ENCODE measurements around the gene LRRC25. TPM values are rescaled to one million over a fixed set of nuclear protein-coding genes. Genes with fewer than 3 reads are reported as not detected.

The LRRC25 gene
- total and polyA plus RNA-seq, 9 donors, result 1.4 to 9.2 (median 2.4) TPM

DNA sequence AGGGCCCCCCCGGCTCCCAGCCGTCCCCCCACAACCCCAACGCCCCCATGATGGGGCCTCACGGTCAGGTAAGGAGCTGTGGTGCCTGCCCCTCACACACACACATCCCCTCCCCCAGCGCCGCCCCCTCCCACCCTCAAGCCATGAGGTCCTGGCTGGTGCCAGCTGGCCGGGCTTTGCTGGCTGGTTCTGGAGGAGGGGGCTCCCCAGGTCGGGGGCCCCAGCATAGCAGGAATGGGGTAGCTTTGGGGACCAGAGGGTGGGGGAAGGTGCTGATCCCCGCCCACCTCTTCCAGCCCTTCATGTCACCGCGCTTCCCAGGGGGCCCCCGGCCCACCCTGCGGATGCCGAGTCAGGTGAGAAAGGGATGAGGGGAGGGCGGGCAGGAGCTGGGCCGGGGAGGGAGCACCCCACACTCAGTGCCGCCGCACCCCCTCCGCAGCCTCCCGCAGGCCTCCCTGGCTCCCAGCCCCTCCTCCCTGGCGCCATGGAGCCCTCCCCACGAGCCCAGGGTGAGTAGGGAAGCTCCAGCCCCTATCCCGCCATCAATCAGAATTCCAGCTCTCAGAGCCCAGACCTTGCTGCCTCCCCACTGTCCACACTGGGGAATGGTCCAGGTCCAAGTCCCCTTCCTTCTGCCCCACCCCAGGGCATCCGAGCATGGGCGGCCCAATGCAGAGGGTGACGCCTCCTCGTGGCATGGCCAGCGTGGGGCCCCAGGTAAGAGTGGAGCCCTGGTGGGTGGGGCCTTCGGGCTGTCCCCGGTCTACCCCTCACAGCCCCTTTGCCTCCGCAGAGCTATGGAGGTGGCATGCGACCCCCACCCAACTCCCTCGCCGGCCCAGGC lies 34.2 kb upstream of the LRRC25 start:
- DNase-seq, result peak in 4 of 5 donors; percentile 50 to 63 (median 60)
- Histone ChIP-seq H3K27me3 (no peaks in the 10 kb centered on the region), H3K9me3 (no peaks in the 10 kb centered on the region), H3K36me3 (no peaks in the 10 kb centered on the region), H3K27ac (no peak overlapping the region), H3K4me3 (no peak overlapping the region), H3K4me1 (ENCODE audit: insufficient read depth) (peaks cover 14% of the 10 kb centered on the region)
- no peak for TF ChIP-seq POLR2A (IDR thresholded peaks at IDR 0.05)
- TF ChIP-seq, protein P1, sequence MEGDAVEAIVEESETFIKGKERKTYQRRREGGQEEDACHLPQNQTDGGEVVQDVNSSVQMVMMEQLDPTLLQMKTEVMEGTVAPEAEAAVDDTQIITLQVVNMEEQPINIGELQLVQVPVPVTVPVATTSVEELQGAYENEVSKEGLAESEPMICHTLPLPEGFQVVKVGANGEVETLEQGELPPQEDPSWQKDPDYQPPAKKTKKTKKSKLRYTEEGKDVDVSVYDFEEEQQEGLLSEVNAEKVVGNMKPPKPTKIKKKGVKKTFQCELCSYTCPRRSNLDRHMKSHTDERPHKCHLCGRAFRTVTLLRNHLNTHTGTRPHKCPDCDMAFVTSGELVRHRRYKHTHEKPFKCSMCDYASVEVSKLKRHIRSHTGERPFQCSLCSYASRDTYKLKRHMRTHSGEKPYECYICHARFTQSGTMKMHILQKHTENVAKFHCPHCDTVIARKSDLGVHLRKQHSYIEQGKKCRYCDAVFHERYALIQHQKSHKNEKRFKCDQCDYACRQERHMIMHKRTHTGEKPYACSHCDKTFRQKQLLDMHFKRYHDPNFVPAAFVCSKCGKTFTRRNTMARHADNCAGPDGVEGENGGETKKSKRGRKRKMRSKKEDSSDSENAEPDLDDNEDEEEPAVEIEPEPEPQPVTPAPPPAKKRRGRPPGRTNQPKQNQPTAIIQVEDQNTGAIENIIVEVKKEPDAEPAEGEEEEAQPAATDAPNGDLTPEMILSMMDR (IDR thresholded peaks at IDR 0.05), result no peak
- no peak for TF ChIP-seq EP300 (IDR thresholded peaks at IDR 0.05)
- intact Hi-C loops (cut with DNase I), result no loop called here
- 73 to 81% (median 74%) methylated on average over 26 to 34 of the region's 34 CpGs for WGBS, 3 donors

DNA sequence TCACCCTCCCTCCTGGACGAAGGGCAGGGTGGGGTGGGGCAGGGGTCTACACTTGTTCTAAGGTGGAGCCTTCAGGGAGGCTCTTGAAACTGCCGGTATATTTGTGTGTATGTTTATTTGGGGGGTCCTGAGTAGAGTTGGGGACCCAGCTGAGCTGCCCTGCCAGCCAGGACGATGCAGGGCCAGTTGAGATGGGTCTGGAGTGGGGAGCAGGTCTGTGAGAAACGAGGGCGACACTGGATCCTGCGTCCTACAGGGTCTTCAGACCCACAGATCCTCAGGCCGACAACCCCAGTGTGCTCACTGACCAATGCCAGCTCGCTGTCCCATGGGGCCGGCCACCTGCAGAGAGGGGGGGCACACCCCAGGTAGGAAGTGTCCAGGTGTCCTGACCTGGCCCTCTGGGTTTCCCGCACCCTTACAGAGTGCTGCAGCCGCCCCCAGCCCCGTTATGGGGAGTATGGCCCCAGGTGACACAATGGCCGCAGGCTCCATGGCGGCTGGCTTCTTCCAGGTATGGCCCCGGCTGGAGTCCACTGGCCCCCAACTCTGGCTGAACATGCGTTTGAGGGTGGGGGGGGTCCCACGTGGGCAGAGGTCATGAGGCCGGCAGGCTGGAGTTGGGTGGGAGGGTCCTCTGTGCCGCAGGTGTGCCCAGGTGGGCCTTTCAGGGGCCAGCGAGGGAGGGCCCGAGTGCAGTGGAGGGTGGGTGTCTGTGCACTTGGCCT lies 33.2 kb upstream of the LRRC25 start:
- Histone ChIP-seq H3K36me3 (no peaks in the 10 kb centered on the region), H3K27ac (peak overlapping the region in 1 of 2 donors; percentile 87), H3K9me3 (no peaks in the 10 kb centered on the region), H3K27me3 (no peaks in the 10 kb centered on the region), H3K4me1 (ENCODE audit: insufficient read depth) (peaks cover 22% of the 10 kb centered on the region), H3K4me3 (no peak overlapping the region)
- WGBS, 3 donors, result 76 to 79% (median 77%) methylated on average over 17 to 21 of the region's 21 CpGs
- TF ChIP-seq, protein P1 (IDR thresholded peaks at IDR 0.05), result no peak
- TF ChIP-seq EP300 (IDR thresholded peaks at IDR 0.05) (no peak), POLR2A (IDR thresholded peaks at IDR 0.05) (no peak)
- intact Hi-C loops (cut with DNase I), result no loop called here
- DNase-seq, result peak in 4 of 5 donors; percentile 46 to 64 (median 60)

DNA sequence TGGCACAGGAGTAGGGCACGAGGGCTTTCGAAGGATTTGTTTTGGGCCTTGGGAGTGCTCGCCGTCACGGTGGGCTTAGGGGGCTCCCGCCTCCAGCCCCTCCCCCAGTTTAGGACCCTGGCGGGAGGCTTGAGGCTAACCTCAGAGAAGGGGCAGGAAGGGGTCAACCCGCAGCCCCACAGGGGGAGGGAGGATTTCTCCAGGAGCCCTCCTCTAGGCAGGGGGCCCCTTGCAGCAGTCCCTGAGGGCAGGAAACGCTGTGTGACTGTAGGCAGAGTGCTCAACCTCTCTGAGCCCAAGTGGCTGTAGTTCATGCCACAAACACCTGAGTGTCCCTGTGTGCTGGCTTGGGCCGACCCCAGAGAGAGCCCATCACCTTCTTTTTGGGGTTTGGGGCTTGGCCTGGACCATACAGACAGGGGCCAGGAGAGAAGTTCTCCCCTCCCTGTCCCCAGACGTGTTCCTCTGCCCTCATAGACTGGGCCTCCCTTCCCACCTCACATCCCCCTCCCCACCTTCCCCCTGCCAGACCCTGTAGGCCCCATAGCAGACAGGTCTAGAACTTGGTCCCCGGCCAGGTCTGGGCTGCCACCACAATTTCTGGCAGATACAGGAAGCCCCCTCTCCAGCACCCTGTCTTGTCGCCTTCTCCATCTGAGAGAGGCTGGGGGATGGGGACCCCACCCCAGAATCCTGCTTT lies 32.4 kb upstream of the LRRC25 start:
- TF ChIP-seq EP300 (IDR thresholded peaks at IDR 0.05) (no peak), POLR2A (IDR thresholded peaks at IDR 0.05) (no peak)
- TF ChIP-seq, protein P1 (IDR thresholded peaks at IDR 0.05), result no peak
- H3K36me3 ChIP-seq, result no peaks in the 10 kb centered on the region
- H3K27me3 ChIP-seq, result no peaks in the 10 kb centered on the region
- 39 to 59% (median 44%) methylated on average over 12 to 13 of the region's 13 CpGs for WGBS, 3 donors
- peak overlapping the region; percentile 77 to 87 for H3K27ac ChIP-seq
- no peaks in the 10 kb centered on the region for H3K9me3 ChIP-seq
- peaks cover 26% of the 10 kb centered on the region for H3K4me1 ChIP-seq (ENCODE audit: insufficient read depth)
- H3K4me3 ChIP-seq, result peak overlapping the region; percentile 36
- intact Hi-C loops (cut with DNase I), result loop anchor here in 1 of 4 donors (10.0 kb wide), 1 partner anchor 425 kb away; the partner anchor contains the start of gene ARRDC2
- DNase-seq, result peak in 4 of 5 donors; percentile 61 to 72 (median 64)
